Measurements from ENCODE around the gene BBLN. TPM values are rescaled to one million over a fixed set of nuclear protein-coding genes. Genes with fewer than 3 reads are reported as not detected.

BBLN gene
- total RNA-seq, 1 donor from 2014 or later = 16.9 TPM

GRCh38 chr9:128188209-128188608 lies 28.1 kb downstream of the BBLN start:
- no peak for DNase-seq (ENCODE audit: low spot score)

- no peak for DNase-seq (ENCODE audit: low spot score)
Observed at GRCh38 chr9:128190013-128190412, 29.9 kb downstream of the BBLN start.

GRCh38 chr9:128190516-128191405 lies 30.7 kb downstream of the BBLN start:
- DNase-seq (ENCODE audit: low spot score) = no peak

GRCh38 chr9:128191406-128192046 lies 31.5 kb downstream of the BBLN start, which contains the start of gene CIZ1:
CIZ1 (minus strand) TSS chr9:128191572; CDS start chr9:128190857, 715 bp downstream.
- peak; percentile 83 for DNase-seq (ENCODE audit: low spot score)

GRCh38 chr9:128192601-128193371 lies 32.7 kb downstream of the BBLN start:
- peak; percentile 96 for DNase-seq (ENCODE audit: low spot score)

GRCh38 chr9:128193469-128194096 lies 33.5 kb downstream of the BBLN start:
- DNase-seq (ENCODE audit: low spot score) = no peak

- DNase-seq (ENCODE audit: low spot score) = no peak
Observed at GRCh38 chr9:128201441-128202369, 41.6 kb downstream of the BBLN start.

- no peak for DNase-seq (ENCODE audit: low spot score)
Observed at GRCh38 chr9:128202648-128203023, 42.6 kb downstream of the BBLN start.

GRCh38 chr9:128203024-128203706 lies 43.1 kb downstream of the BBLN start, which contains the start of gene DNM1:
DNM1 (plus strand) TSS chr9:128203379; CDS start chr9:128203471, 92 bp downstream.
- peak; percentile 68 for DNase-seq (ENCODE audit: low spot score)

GRCh38 chr9:128203707-128204551 lies 43.9 kb downstream of the BBLN start:
- peak; percentile 84 for DNase-seq (ENCODE audit: low spot score)

- DNase-seq (ENCODE audit: low spot score) = no peak
Observed at GRCh38 chr9:128204858-128205257, 44.8 kb downstream of the BBLN start.

- no peak for DNase-seq (ENCODE audit: low spot score)
Observed at GRCh38 chr9:128205296-128205944, 45.4 kb downstream of the BBLN start.

- no peak for DNase-seq (ENCODE audit: low spot score)
Observed at GRCh38 chr9:128206484-128206883, 46.4 kb downstream of the BBLN start.

GRCh38 chr9:128206916-128207910 lies 47.1 kb downstream of the BBLN start:
- DNase-seq (ENCODE audit: low spot score) = no peak

GRCh38 chr9:128208386-128208785 lies 48.3 kb downstream of the BBLN start:
- no peak for DNase-seq (ENCODE audit: low spot score)

GRCh38 chr9:128208946-128209669 lies 49.0 kb downstream of the BBLN start:
- DNase-seq (ENCODE audit: low spot score) = no peak
